Smooth muscle cell (in vitro differentiated cells): ENCODE measurements around the gene KNCN. TPM values are rescaled to one million over a fixed set of nuclear protein-coding genes. Genes with fewer than 3 reads are reported as not detected.

ENCODE experiments used
- DNase-seq: peaks from one replicate; lab custom pipeline; 2025; ENCODE audit not compliant: unreplicated experiment; lab: John Stamatoyannopoulos, UW
- H2AFZ ChIP-seq: fragments of 200-600 bp; sonication (generic); 2 replicates; pipeline ENCODE4 v1.6.0; 2016; ENCODE audit warnings: antibody characterized with exemption, low read depth, mild to moderate bottlenecking
- H3F3A ChIP-seq: fragments of 200-600 bp; sonication (generic); 2 replicates; pipeline ENCODE4 v1.6.0; 2017; ENCODE audit warnings: antibody characterized with exemption, low read depth
- H3K27ac ChIP-seq: fragments of 200-600 bp; sonication (generic); 2 replicates; pipeline ENCODE4 v1.5.1; 2016; ENCODE audit warnings: low read depth, mild to moderate bottlenecking
- H3K27me3 ChIP-seq: fragments of 200-600 bp; sonication (generic); 2 replicates; pipeline ENCODE4 v1.6.1; 2016; ENCODE audit warnings: low read depth, mild to moderate bottlenecking
- H3K36me3 ChIP-seq: fragments of 200-600 bp; sonication (generic); 2 replicates; pipeline ENCODE4 v1.5.1; 2016; ENCODE audit warnings: low read depth
- H3K4me1 ChIP-seq: fragments of 200-600 bp; sonication (generic); 2 replicates; pipeline ENCODE4 v1.5.1; 2016; ENCODE audit warnings: low read depth
- H3K4me2 ChIP-seq: fragments of 200-600 bp; sonication (generic); 2 replicates; pipeline ENCODE4 v1.6.0; 2016; ENCODE audit warnings: mild to moderate bottlenecking
- H3K4me3 ChIP-seq: fragments of 200-600 bp; sonication (generic); 2 replicates; pipeline ENCODE4 v1.5.1; 2016; ENCODE audit warnings: mild to moderate bottlenecking
- H3K79me2 ChIP-seq: fragments of 200-600 bp; sonication (generic); 2 replicates; pipeline ENCODE4 v1.6.0; 2016; ENCODE audit warnings: low read depth, mild to moderate bottlenecking
- H3K9ac ChIP-seq: fragments of 200-600 bp; sonication (generic); 2 replicates; pipeline ENCODE4 v1.6.0; 2016; ENCODE audit warnings: low read depth
- H3K9me3 ChIP-seq: fragments of 200-600 bp; sonication (generic); replicated peaks from 2 replicates; pipeline ENCODE4 v1.5.1; 2016; ENCODE audit warnings: low read depth
- H4K20me1 ChIP-seq: fragments of 200-600 bp; sonication (generic); 2 replicates; pipeline ENCODE4 v1.6.0; 2016; ENCODE audit warnings: low read depth
- WGBS: methylation state at CpG from one replicate; pipeline ENCODE4 v1.1.7; 2016; ENCODE audit warnings: low lambda C conversion rate; 5-methylcytosine and 5-hydroxymethylcytosine counted together
- polyA plus RNA-seq: library from polyadenylated mRNA; unstranded; fragments of >200 nt; fragmentation: Nextera tagmentation; extraction: Ambion mirVana; gene quantifications from 2 replicates; pipeline ENCODE4 v1.2.1, GENCODE V29; 2016
- total RNA-seq: library from RNA; depleted of rRNA; stranded (reverse); fragments of >200 nt; gene quantifications from 2 replicates; pipeline ENCODE4 v1.2.3, GENCODE V29; 2014
- TF ChIP-seq, protein P1 (sequence below): fragments of 200-600 bp; sonication (generic); IDR thresholded peaks from 2 replicates; pipeline ENCODE4 v1.5.1; 2017; ENCODE audit warnings: borderline replicate concordance, mild to moderate bottlenecking, antibody characterized with exemption; ENCODE audit not compliant: insufficient read depth, poor library complexity, severe bottlenecking

The KNCN gene
- total and polyA plus RNA-seq, 2 experiments from 2014 or later, result not detected

DNA sequence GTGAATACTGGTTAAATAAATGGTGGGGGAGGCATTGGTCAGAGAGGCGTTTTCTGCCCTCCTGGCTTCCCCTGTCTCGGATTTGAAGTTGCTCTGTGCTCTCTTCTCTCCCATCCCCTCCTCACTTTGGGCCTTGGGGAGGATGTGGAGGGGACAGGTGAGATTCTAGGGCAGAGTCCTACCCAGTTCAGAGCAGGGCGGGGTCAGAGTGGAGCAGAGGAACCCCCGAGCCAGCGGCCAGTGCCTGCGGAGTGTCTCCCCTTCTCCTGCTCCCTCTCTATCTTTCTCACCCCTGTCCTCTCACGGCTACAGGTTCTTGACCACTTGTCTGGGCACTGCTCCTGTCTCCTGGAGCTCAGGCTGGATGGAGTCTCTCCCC lies 8.1 kb downstream of the KNCN start:
- Histone ChIP-seq H4K20me1 (no peaks in the 10 kb centered on the region), H3K27ac (no peak overlapping the region), H3K9me3 (no peaks in the 10 kb centered on the region), H3K4me1 (no peaks in the 10 kb centered on the region), H2AFZ (no peak overlapping the region), H3F3A (no peaks in the 10 kb centered on the region), H3K36me3 (no peaks in the 10 kb centered on the region), H3K4me2 (no peak overlapping the region), H3K9ac (no peak overlapping the region), H3K4me3 (no peak overlapping the region), H3K27me3 (peaks cover 82% of the 10 kb centered on the region), H3K79me2 (no peaks in the 10 kb centered on the region)
- 40% methylated on average over 6 of the region's 7 CpGs for WGBS
- DNase-seq, result no peak
- TF ChIP-seq, protein P1, sequence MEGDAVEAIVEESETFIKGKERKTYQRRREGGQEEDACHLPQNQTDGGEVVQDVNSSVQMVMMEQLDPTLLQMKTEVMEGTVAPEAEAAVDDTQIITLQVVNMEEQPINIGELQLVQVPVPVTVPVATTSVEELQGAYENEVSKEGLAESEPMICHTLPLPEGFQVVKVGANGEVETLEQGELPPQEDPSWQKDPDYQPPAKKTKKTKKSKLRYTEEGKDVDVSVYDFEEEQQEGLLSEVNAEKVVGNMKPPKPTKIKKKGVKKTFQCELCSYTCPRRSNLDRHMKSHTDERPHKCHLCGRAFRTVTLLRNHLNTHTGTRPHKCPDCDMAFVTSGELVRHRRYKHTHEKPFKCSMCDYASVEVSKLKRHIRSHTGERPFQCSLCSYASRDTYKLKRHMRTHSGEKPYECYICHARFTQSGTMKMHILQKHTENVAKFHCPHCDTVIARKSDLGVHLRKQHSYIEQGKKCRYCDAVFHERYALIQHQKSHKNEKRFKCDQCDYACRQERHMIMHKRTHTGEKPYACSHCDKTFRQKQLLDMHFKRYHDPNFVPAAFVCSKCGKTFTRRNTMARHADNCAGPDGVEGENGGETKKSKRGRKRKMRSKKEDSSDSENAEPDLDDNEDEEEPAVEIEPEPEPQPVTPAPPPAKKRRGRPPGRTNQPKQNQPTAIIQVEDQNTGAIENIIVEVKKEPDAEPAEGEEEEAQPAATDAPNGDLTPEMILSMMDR, result no peak

DNA sequence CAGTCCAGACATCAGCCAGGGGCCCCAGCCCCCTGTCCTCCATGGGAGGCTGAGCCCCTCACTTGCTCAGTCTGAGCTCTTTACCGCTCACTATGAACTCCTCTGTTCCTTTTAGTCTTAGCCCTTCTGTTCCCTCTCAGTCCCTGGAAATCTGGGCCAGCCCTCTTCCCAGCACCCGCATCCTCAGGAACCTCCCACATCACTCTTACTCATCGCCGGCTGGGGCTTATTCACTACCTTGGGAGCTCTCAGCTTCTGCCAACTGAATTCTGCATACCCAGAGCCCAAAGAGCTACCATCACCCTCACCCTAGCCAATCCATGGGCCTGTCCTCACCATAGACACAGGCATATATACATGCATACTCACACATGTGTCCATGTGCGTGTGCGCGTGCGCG lies 11.5 kb downstream of the KNCN start:
- no peak for DNase-seq
- no peak overlapping the region for H2AFZ ChIP-seq
- TF ChIP-seq, protein P1, result no peak
- peaks cover 75% of the 10 kb centered on the region for H3K27me3 ChIP-seq
- H4K20me1 ChIP-seq, result no peaks in the 10 kb centered on the region
- H3F3A ChIP-seq, result no peaks in the 10 kb centered on the region
- H3K9me3 ChIP-seq, result no peaks in the 10 kb centered on the region
- no peak overlapping the region for H3K4me2 ChIP-seq
- no peaks in the 10 kb centered on the region for H3K79me2 ChIP-seq
- H3K4me3 ChIP-seq, result no peak overlapping the region
- H3K4me1 ChIP-seq, result no peaks in the 10 kb centered on the region
- H3K9ac ChIP-seq, result no peak overlapping the region
- 66% methylated on average over 9 of the region's 9 CpGs for WGBS
- H3K36me3 ChIP-seq, result no peaks in the 10 kb centered on the region
- H3K27ac ChIP-seq, result no peak overlapping the region

DNA sequence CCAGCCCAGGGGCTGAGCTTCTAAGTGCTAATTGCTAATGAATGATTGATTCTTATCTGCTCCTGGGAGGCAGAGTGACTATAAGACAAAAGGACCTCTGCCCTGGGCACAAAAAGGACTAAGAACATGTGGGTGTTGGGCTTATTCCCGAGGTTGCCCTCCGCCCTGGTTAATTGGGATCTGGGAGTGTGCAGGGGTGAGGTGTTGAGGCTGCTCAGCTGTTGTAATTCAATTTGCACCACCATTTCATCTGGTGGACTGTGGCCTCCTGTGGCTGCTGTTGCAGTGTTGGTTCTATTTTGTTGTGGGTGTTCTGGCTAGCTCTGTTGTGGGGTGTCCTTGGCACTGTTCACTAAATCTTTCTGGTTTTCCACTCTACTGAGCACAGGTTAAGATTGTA lies 13.3 kb downstream of the KNCN start:
- Histone ChIP-seq H3K36me3 (no peaks in the 10 kb centered on the region), H3K27me3 (peaks cover 73% of the 10 kb centered on the region), H3K4me1 (no peaks in the 10 kb centered on the region), H3K9ac (no peak overlapping the region), H3K9me3 (no peaks in the 10 kb centered on the region), H3K27ac (no peak overlapping the region), H3K4me2 (no peak overlapping the region), H4K20me1 (no peaks in the 10 kb centered on the region), H2AFZ (no peak overlapping the region), H3K79me2 (no peaks in the 10 kb centered on the region), H3K4me3 (no peak overlapping the region), H3F3A (no peaks in the 10 kb centered on the region)
- TF ChIP-seq, protein P1, result no peak
- 68% methylated on average over 2 of the region's 2 CpGs for WGBS
- DNase-seq, result no peak

DNA sequence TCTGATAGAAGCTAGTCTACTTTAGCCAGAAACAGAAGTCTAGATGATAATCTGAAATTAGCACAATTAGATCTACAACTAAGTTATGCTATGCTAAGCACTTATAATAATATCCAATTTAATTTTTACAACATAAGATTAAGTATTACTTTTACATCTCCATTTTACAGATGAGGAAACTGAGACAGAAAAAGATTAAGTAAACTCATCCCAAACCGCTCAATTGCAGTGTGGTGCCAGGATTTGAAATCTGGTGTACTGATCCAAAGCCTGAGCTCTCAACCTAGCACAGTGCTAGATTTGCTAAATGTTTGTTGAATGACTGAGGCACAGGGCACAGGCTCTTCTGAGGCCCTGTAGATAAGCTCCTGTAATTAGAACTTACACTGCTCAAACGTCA lies 13.8 kb downstream of the KNCN start:
- H3K9me3 ChIP-seq, result no peaks in the 10 kb centered on the region
- no peak overlapping the region for H3K27ac ChIP-seq
- no peak overlapping the region for H3K4me3 ChIP-seq
- H3K27me3 ChIP-seq, result peaks cover 69% of the 10 kb centered on the region
- TF ChIP-seq, protein P1, result no peak
- no peak overlapping the region for H2AFZ ChIP-seq
- 74% methylated on average over 2 of the region's 2 CpGs for WGBS
- no peaks in the 10 kb centered on the region for H3K4me1 ChIP-seq
- no peaks in the 10 kb centered on the region for H3K79me2 ChIP-seq
- no peaks in the 10 kb centered on the region for H3K36me3 ChIP-seq
- H3K4me2 ChIP-seq, result no peak overlapping the region
- H3F3A ChIP-seq, result no peaks in the 10 kb centered on the region
- DNase-seq, result no peak
- no peak overlapping the region for H3K9ac ChIP-seq
- H4K20me1 ChIP-seq, result no peaks in the 10 kb centered on the region
